PC-9 (cell line): Measurements from ENCODE around the gene SH3RF3.

Experiments used
- EZH2 ChIP-seq: fragments of 200-600 bp; sonication (generic); IDR thresholded peaks from 2 replicates; pipeline ENCODE4 v1.8.0; 2017; ENCODE audit warnings: antibody characterized with exemption, low read depth
- TF ChIP-seq, protein P1 (sequence below): fragments of 200-600 bp; sonication (generic); conservative IDR thresholded peaks from 2 replicates; pipeline ENCODE4 v1.6.1; 2017; ENCODE audit warnings: mixed run types, antibody characterized with exemption, mild to moderate bottlenecking, moderate library complexity

DNA sequence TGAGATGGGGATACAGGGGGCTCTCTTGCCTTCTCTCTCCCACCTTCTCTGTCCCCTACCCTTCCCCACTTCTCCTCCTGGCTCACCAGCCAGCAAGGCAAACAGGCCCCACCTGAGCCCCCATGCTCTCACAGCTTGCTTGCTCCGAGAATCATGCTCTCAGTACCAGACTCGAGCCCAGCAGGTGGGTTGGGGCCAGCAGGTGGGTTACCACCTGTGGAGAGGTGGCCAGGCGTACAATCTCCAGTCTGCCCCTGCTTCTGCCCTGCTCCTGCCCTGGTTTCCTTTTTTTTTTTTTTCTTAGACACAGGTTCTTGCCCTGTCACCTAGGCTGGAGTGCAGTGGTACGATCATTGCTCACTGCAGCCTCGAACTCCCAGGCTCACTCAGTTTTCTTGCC, 214.5 kb downstream of the SH3RF3 start:
- TF ChIP-seq, protein P1, sequence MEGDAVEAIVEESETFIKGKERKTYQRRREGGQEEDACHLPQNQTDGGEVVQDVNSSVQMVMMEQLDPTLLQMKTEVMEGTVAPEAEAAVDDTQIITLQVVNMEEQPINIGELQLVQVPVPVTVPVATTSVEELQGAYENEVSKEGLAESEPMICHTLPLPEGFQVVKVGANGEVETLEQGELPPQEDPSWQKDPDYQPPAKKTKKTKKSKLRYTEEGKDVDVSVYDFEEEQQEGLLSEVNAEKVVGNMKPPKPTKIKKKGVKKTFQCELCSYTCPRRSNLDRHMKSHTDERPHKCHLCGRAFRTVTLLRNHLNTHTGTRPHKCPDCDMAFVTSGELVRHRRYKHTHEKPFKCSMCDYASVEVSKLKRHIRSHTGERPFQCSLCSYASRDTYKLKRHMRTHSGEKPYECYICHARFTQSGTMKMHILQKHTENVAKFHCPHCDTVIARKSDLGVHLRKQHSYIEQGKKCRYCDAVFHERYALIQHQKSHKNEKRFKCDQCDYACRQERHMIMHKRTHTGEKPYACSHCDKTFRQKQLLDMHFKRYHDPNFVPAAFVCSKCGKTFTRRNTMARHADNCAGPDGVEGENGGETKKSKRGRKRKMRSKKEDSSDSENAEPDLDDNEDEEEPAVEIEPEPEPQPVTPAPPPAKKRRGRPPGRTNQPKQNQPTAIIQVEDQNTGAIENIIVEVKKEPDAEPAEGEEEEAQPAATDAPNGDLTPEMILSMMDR: no peak
- TF ChIP-seq EZH2: no peak
